GM12878 (cell line): ENCODE measurements around the gene METTL15. TPM values are rescaled to one million over a fixed set of nuclear protein-coding genes. Genes with fewer than 3 reads are reported as not detected.

Source experiments
- ATAC-seq: fragments of 200-7000 bp; cut with Tn5 transposase; 3 replicates; pipeline ENCODE4 v1.9.1; 2020; ENCODE audit warnings: mild to moderate bottlenecking, moderate library complexity
- BruUV-seq: library from RNA; stranded (reverse); fragments of 400-500 nt; replicated peaks from 2 replicates; lab custom pipeline; 2021; lab: Mats Ljungman, UMichigan
- CTCF ChIA-PET: fragments of 300-600 bp; sonication (Branson Sonifier 250); formaldehyde crosslinking; extraction: SDS; loops from one replicate; lab custom pipeline; 2021; ENCODE audit warnings: inconsistent platforms; lab: Yijun Ruan, JAX
- POLR2A ChIA-PET: fragments of 350-600 bp; formaldehyde crosslinking; extraction: SDS; loops from one replicate; lab custom pipeline; 2021; ENCODE audit warnings: inconsistent platforms; lab: Charles Lee
- RAD21 ChIA-PET: fragments of 300-600 bp; sonication (Branson Sonifier 250); formaldehyde crosslinking; loops from one replicate; lab custom pipeline; 2023; ENCODE audit warnings: antibody characterized with exemption; ENCODE audit not compliant: unreplicated experiment; lab: Charles Lee
- SMC1A ChIA-PET: fragments of 300-600 bp; sonication (Branson Sonifier 250); formaldehyde crosslinking; loops from one replicate; lab custom pipeline; 2023; ENCODE audit not compliant: unreplicated experiment, uncharacterized antibody; lab: Charles Lee
- DNase-seq: peaks from one replicate; pipeline ENCODE4 v3.0.0-alpha.2; 2011; ENCODE audit warnings: low read depth, low spot score
- FAIRE-seq: peaks from 3 replicates; lab custom pipeline; 2011; peaks lifted over from hg19 to GRCh38; lab: Jason Lieb, UNC
- H2AFZ ChIP-seq: 2 replicates; pipeline ENCODE4 v1.6.0; 2011; ENCODE audit warnings: low read depth, low read length, control low read depth; ENCODE audit not compliant: control insufficient read depth
- H3K27ac ChIP-seq: 2 replicates; pipeline ENCODE4 v1.5.1; 2011; ENCODE audit warnings: control low read depth; ENCODE audit not compliant: control insufficient read depth, insufficient read depth
- H3K27me3 ChIP-seq, 2 experiments: replicated peaks in 1 of 2; 2 replicates each; pipeline versions ENCODE4 v1.6.0 to v1.6.1; 2011; ENCODE audit warnings: low read length in 1 of 2; ENCODE audit not compliant: control insufficient read depth in 2 of 2, insufficient read depth in 2 of 2
- H3K36me3 ChIP-seq, 2 experiments: 2 replicates each; pipeline ENCODE4 v1.5.1; 2011; ENCODE audit warnings: low read length in 1 of 2; ENCODE audit not compliant: control insufficient read depth in 2 of 2, insufficient read depth in 2 of 2
- H3K4me1 ChIP-seq: 2 replicates; pipeline ENCODE4 v1.6.1; 2011; ENCODE audit warnings: mild to moderate bottlenecking, low read length, moderate library complexity, mixed read lengths; ENCODE audit not compliant: control insufficient read depth, insufficient read depth
- H3K4me2 ChIP-seq: 2 replicates; pipeline ENCODE4 v1.6.0; 2011; ENCODE audit warnings: control low read depth; ENCODE audit not compliant: control insufficient read depth, insufficient read depth
- H3K4me3 ChIP-seq: fragments of 200-600 bp; sonication (generic); 2 replicates; pipeline ENCODE4 v1.5.1; 2016
- H3K79me2 ChIP-seq: 2 replicates; pipeline ENCODE4 v1.6.0; 2011; ENCODE audit warnings: low read length; ENCODE audit not compliant: control insufficient read depth, insufficient read depth
- H3K9ac ChIP-seq: 2 replicates; pipeline ENCODE4 v1.8.0; 2011; ENCODE audit warnings: low read length, control low read depth, mixed read lengths; ENCODE audit not compliant: control insufficient read depth, insufficient read depth
- H3K9me3 ChIP-seq: replicated peaks from 3 replicates; pipeline ENCODE4 v1.5.1; 2011; ENCODE audit warnings: mild to moderate bottlenecking, low read length; ENCODE audit not compliant: control insufficient read depth, insufficient read depth
- H4K20me1 ChIP-seq: 2 replicates; pipeline ENCODE4 v1.6.0; 2011; ENCODE audit not compliant: control insufficient read depth, insufficient read depth
- ATF2 ChIP-seq: IDR thresholded peaks from 2 replicates; pipeline ENCODE4 v1.6.1; 2012; ENCODE audit warnings: low read length, inconsistent platforms
- BMI1 ChIP-seq: fragments of 450-650 bp; IDR thresholded peaks from 2 replicates; pipeline ENCODE4 v1.6.1; 2016; ENCODE audit warnings: mild to moderate bottlenecking, moderate library complexity, borderline replicate concordance
- CEBPZ ChIP-seq: fragments of 150-350 bp; IDR thresholded peaks from 2 replicates; pipeline ENCODE4 v1.6.1; 2016; ENCODE audit warnings: low read depth, low read length
- HCFC1 ChIP-seq: fragments of 150-350 bp; IDR thresholded peaks from 2 replicates; pipeline ENCODE4 v1.6.1; 2014; ENCODE audit warnings: low read length
- NFYA ChIP-seq: IDR thresholded peaks from 2 replicates; pipeline ENCODE4 v1.6.1; 2011; ENCODE audit warnings: low read depth, mild to moderate bottlenecking, low read length, improper control_type of control experiment, borderline replicate concordance
- NRF1 ChIP-seq: conservative IDR thresholded peaks from 2 replicates; pipeline ENCODE4 v1.6.1; 2011; ENCODE audit warnings: mild to moderate bottlenecking, low read depth, low read length, improper control_type of control experiment
- RAD21 ChIP-seq: IDR thresholded peaks from 2 replicates; pipeline ENCODE4 v1.6.1; 2011; ENCODE audit warnings: mild to moderate bottlenecking, low read depth, low read length, moderate library complexity; ENCODE audit not compliant: insufficient read depth
- SMAD5 ChIP-seq: IDR thresholded peaks from 2 replicates; pipeline ENCODE4 v1.6.1; 2016; ENCODE audit warnings: antibody characterized with exemption, low read depth
- TAF1 ChIP-seq: IDR thresholded peaks from 2 replicates; pipeline ENCODE4 v1.6.1; 2011; ENCODE audit warnings: mild to moderate bottlenecking, low read depth, low read length, borderline replicate concordance
- ZZZ3 ChIP-seq: IDR thresholded peaks from 2 replicates; pipeline ENCODE4 v1.6.1; 2011; ENCODE audit warnings: low read depth; ENCODE audit not compliant: control insufficient read depth, insufficient read length
- WGBS: methylation state at CpG from one replicate; pipeline ENCODE4 v1.1.6; 2016; ENCODE audit warnings: low lambda C conversion rate; ENCODE audit not compliant: insufficient replicate concordance, insufficient coverage; ENCODE audit errors: missing lambda C conversion rate; 5-methylcytosine and 5-hydroxymethylcytosine counted together
- in situ Hi-C: fragments of 300-500 bp; cut with MboI; formaldehyde crosslinking; loops from 9 replicates; pipeline ENCODE4 v1.14.3; 2018; ENCODE audit warnings: mixed read lengths
- intact Hi-C: fragments of 100-400 bp; cut with micrococcal nuclease; formaldehyde crosslinking; loops from one replicate; pipeline ENCODE4 v1.14.2; 2022; ENCODE audit not compliant: unreplicated experiment
- polyA plus RNA-seq, 11 experiments: library from polyadenylated mRNA; depleted of rRNA in 4 of 11; unstranded in 6 of 11; stranded (reverse) in 5 of 11; fragments of >200 nt; fragmentation: Nextera tagmentation in 4 of 11; fragmentation: Illumina TruSeq in 1 of 11; extraction: Ambion mirVana in 4 of 11; extraction: Trizol in 1 of 11; gene quantifications; 1 replicate in 1 of 11; 2 replicates in 10 of 11; pipeline versions ENCODE4 v1.2.1 to v1.2.3, GENCODE V29; 2011 to 2016; ENCODE audit warnings: inconsistent platforms in 2 of 11, missing spikeins in 2 of 11, low read depth in 1 of 11
- total RNA-seq, 4 experiments: library from RNA; depleted of rRNA in 3 of 4; stranded (reverse); fragments of >200 nt in 3 of 4; fragmentation: Illumina TruSeq in 1 of 4; extraction: Trizol in 1 of 4; gene quantifications; 2 replicates each; pipeline versions ENCODE4 v1.2.1 to v1.2.3, GENCODE V29; 2013 to 2021

The METTL15 gene
- total and polyA plus RNA-seq, 10 of the 15 experiments (the other 5 are each of a cell fraction or from before 2014, with no cell fraction given) = 7.9 to 16.9 (median 14.4) TPM

- H3K9ac ChIP-seq = no peak overlapping the region
- H3K36me3 ChIP-seq = no peaks in the 10 kb centered on the region
- 100% methylated on average over 1 of the region's 1 CpG for WGBS
- no peak overlapping the region for H3K27ac ChIP-seq
- POLR2A ChIA-PET = no interaction called here
- no peaks in the 10 kb centered on the region for H3K27me3 ChIP-seq
- no peak for FAIRE-seq
- H4K20me1 ChIP-seq = no peaks in the 10 kb centered on the region
- no peak for DNase-seq
- H3K4me2 ChIP-seq = no peak overlapping the region
- RAD21 ChIA-PET = no interaction called here
- no peaks in the 10 kb centered on the region for H3K79me2 ChIP-seq
- BruUV-seq = no TSS peak
- CTCF ChIA-PET = interaction anchor here (0.7 kb wide), 1 partner anchor 33 kb away, joined by 3 read pairs; no protein-coding TSS in a partner anchor
- in situ Hi-C loops (no loop called here), intact Hi-C loops (no loop called here)
- no peak overlapping the region for H3K4me3 ChIP-seq
- no peak for TF ChIP-seq RAD21
- no peak for TF ChIP-seq BMI1
- no peak for TF ChIP-seq ZZZ3
- TF ChIP-seq SMAD5 = no peak
- TF ChIP-seq CEBPZ = no peak
- no peak for TF ChIP-seq ATF2
- TF ChIP-seq NFYA = no peak
- TF ChIP-seq NRF1 = no peak
- TF ChIP-seq TAF1 = no peak
- no peak for TF ChIP-seq HCFC1
- no peaks in the 10 kb centered on the region for H3K9me3 ChIP-seq
- no peak overlapping the region for H2AFZ ChIP-seq
- ATAC-seq = no peak
- SMC1A ChIA-PET = interaction anchor here (0.6 to 0.7 kb wide), 2 partner anchors 16 to 100 kb away, joined by 3 read pairs; no protein-coding TSS in a partner anchor
- no peaks in the 10 kb centered on the region for H3K4me1 ChIP-seq
These were observed 231.3 kb downstream of the METTL15 start for GRCh38 chr11:28339488-28339887.
